Stimulated activated naive CD4-positive, alpha-beta T cell treated with Interleukin-2 at 50 U/mL for 16 hours (primary cell): ENCODE data around the gene KRTAP10-7.
"Not testable (repeated sequence)": the region's sequence is repeated elsewhere in the genome, so short reads cannot be mapped to it uniquely, and the experiment has no call there.

Experiments used
- DNase-seq: peaks from one replicate; lab custom pipeline; 2025; lab: John Stamatoyannopoulos, UW

KRTAP10-7 gene

GRCh38 chr21:44636209-44637017 lies 36.0 kb downstream of the KRTAP10-7 start:
- DNase-seq: no peak

- no peak for DNase-seq
Observed at GRCh38 chr21:44637018-44637850, 36.8 kb downstream of the KRTAP10-7 start, which contains the start of gene KRTAP10-10. KRTAP10-10 (plus strand) TSS chr21:44637356; CDS start chr21:44637418, 62 bp downstream.

GRCh38 chr21:44637851-44638348 lies 37.5 kb downstream of the KRTAP10-7 start:
- DNase-seq: not testable (repeated sequence)

GRCh38 chr21:44638506-44639330 lies 38.3 kb downstream of the KRTAP10-7 start:
- not testable (repeated sequence) for DNase-seq

- no peak for DNase-seq
Observed at GRCh38 chr21:44639331-44639655, 38.9 kb downstream of the KRTAP10-7 start.

- DNase-seq: no peak
Observed at GRCh38 chr21:44640761-44641160, 40.4 kb downstream of the KRTAP10-7 start.

- DNase-seq: no peak
Observed at GRCh38 chr21:44643741-44644310, 43.4 kb downstream of the KRTAP10-7 start.

GRCh38 chr21:44644878-44645277 lies 44.5 kb downstream of the KRTAP10-7 start:
- DNase-seq: no peak

GRCh38 chr21:44646366-44647221 lies 46.2 kb downstream of the KRTAP10-7 start, which contains the start of gene KRTAP10-11:
KRTAP10-11 (plus strand) TSS chr21:44646414; CDS start chr21:44646459, 45 bp downstream.
- not testable (repeated sequence) for DNase-seq

- DNase-seq: no peak
Observed at GRCh38 chr21:44647222-44647552, 46.8 kb downstream of the KRTAP10-7 start.

GRCh38 chr21:44648557-44649311 lies 48.3 kb downstream of the KRTAP10-7 start:
- DNase-seq: no peak

- DNase-seq: no peak
Observed at GRCh38 chr21:44649521-44650100, 49.2 kb downstream of the KRTAP10-7 start.

GRCh38 chr21:44650265-44650972 lies 50.0 kb downstream of the KRTAP10-7 start:
- DNase-seq: no peak

GRCh38 chr21:44650973-44651675 lies 50.7 kb downstream of the KRTAP10-7 start:
- no peak for DNase-seq
